GM18907 (cell line): ENCODE measurements around the gene LPIN2.

Experiments
- ATAC-seq: cut with Tn5 transposase; IDR thresholded peaks from one replicate; pipeline ENCODE4 v1.9.1; 2021; ENCODE audit warnings: mild to moderate bottlenecking, moderate library complexity; ENCODE audit not compliant: unreplicated experiment

Gene LPIN2

DNA sequence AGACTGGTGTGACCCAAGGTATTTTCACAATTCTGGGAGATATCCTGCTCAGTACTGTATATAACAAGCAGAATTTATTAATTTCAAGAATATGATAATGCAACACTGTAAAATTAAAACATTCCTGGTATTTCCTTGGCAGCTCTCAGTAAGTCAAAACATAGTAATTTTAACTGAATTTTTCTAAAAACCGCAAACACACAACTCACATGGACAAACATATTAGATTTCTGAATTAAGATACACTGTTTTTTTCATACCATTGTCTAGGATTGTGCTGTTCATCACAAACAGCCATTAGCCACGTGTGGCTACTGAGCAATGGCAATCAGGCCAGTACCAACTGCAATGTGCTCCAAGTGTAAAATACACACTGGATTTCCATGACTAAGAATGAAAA is 29.6 kb downstream of the LPIN2 start:
- no peak for ATAC-seq

DNA sequence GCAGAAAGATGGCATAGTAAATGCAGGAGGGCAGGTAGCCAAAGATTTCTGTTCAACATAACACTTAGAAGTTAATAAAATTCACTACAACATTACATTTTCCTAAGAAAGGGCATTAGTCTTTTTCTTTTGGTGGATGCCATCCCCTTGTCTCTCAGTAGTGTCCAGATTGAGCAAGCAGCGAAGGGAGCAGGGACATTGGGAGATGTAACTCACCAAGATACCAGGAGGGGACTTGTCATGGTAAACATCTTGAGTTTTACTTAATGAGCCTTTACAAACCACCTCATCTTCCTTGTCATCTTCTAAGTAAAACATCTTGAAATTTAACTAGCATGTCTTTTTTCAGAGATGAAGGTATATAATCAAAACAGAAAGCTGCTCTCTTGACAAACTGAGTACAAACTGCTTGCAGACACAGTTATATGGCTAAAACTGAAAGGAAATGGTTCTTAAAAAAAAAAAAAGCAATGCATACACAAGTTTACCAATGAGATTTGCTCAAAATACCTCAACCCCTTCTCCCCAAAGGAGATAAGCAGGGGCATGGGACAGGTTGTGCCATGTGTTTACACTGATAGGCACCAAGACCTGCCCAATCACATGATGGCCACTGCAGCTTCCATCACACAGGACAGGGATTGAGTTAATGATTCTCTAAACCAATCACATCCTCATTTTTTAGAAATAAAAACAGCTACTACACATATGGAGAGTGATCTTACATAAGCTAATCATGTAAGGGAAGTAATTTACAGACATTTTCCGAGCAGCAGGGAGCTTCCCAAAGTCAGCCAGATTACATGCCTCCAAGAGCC is 30.3 kb downstream of the LPIN2 start:
- ATAC-seq, result peak; percentile 29

DNA sequence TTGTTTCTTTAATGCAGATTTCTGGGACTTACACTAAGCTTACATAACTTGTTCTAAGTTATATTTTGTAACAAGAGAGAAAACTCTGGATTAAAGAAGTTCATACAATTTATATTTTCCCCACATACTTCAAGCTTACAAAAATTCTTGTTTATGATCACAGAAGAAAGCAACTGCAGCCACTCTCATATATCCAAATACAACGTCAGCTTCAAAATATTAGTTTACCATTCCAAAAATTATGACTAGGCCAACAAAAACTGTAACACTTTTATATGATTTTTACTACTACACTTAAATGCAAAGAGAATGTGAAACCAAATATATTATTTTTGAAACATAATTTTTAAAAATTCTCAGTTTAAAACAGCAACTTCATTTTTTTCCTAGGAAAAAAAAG is 30.9 kb downstream of the LPIN2 start:
- ATAC-seq, result no peak

DNA sequence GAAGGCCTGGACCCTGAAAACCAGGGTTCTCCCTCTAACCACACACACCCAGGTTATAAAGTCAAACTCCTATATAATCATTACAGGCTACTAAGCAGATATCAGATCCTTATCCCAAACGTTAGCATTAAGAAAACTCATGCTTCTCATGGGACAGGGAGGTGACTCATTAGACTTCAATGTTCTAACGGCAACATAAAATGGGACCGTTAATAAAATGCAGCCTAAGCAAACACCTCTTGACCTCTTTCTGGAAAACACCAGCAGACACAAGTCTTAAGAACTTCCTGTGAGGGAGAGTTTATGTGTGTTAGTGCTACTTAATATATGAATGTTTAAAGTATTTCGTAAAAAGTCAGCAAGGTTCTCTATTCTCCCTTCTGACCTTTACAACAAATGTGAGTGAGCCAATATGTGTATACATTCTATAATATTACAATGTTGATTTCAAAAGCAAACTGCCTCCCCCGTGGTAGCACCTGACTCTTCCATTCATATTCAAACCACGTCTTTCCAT is 31.7 kb downstream of the LPIN2 start:
- ATAC-seq, result no peak

DNA sequence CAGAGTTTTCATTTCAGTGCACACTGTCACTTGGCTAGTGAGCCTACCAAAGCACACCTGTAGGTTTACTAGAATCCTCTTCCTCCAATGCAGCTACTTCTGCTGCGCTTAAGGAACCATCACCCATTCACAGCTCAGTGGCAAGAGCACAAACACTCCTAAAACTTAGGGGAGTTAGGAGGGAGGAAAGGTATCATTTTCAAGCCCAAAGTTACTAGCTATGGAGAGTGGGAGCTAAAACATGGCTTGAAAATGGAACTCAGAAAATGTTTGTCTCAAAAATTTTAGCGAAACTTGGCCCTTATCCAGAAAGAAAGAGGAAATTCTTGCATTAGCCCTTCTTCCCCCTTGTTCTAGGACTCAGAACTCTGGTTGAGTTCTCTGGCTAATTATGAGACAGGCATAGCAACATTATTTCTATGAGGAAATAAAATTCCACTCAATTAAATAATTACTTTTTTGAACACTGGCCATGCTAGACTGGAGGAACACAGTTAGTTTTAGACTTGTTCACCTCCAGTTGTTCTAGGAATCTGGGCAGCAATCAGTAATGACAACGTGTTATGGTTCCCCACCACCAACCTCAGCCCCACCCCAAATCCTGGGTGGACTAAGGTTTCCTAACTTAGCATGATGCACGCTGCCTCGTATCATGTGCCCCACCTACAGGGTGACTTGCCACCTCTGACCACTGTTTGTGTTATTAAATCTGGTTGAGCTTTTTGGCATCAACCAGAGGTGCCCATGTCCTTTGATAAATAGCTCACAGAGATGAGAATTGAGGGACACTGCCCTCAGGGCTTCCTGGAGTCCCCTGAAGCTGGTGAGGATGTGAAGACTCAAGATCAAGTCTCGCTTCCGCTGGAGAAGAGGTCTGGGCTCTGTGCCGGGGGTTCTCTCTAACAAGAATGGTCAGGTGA is 32.8 kb downstream of the LPIN2 start:
- no peak for ATAC-seq

DNA sequence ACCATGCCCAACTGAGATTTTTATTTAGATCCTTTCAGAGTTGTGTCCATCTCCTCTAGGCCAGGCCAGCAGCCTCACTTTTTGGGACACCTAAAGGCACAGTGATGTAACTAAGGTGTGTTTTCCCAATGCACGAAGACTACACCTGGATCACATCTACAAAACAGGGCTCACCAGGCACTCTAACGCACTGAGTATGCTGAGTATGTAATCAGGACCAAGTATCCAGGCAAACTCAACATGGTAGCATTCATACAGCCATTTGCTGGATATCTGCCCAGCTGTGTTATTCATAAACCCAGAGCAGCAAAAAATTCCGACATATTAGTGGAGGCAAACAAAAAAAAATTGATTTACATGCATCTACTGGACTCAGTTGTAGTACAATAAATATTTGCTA is 33.8 kb downstream of the LPIN2 start:
- ATAC-seq, result no peak

DNA sequence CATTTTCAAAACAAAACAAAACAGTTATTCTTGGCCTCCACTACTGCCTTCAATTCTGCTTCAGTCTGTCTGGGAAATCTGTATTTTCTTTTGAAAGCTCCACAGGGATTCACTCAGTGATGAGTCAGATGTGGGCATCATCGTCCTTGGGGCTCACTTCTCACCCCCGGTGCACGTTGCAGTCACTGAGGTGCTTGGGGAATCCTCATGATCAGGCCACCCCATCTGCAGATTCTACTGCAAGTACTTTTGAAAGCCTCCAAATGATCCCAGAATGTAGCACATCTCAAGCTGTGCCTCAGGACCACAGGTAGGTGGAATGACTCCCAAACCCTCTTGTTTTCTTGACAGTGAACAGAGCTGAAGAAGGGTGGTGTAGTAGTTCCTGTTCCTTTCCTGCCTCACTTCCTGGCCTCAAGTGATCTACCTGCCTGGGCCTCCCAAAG is 34.3 kb downstream of the LPIN2 start:
- ATAC-seq, result peak; percentile 17

DNA sequence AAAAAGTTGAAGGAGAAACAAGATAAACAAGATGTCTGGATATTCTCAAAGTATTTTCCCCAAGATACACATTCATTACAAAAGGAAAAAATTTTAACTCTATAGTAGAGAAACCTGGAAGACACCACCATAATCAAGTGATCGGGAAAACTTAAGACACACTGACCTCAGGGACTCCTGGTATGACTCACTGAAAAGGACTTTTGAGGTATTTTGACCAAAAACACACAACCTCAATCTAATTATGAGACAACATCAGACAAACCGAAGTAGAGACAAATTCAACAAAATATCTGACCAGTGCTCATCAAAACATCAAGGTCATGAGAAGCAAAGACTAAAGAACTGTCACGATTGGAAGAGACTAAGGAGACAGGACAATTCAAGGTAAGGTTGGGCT is 34.7 kb downstream of the LPIN2 start:
- ATAC-seq, result peak; percentile 33

DNA sequence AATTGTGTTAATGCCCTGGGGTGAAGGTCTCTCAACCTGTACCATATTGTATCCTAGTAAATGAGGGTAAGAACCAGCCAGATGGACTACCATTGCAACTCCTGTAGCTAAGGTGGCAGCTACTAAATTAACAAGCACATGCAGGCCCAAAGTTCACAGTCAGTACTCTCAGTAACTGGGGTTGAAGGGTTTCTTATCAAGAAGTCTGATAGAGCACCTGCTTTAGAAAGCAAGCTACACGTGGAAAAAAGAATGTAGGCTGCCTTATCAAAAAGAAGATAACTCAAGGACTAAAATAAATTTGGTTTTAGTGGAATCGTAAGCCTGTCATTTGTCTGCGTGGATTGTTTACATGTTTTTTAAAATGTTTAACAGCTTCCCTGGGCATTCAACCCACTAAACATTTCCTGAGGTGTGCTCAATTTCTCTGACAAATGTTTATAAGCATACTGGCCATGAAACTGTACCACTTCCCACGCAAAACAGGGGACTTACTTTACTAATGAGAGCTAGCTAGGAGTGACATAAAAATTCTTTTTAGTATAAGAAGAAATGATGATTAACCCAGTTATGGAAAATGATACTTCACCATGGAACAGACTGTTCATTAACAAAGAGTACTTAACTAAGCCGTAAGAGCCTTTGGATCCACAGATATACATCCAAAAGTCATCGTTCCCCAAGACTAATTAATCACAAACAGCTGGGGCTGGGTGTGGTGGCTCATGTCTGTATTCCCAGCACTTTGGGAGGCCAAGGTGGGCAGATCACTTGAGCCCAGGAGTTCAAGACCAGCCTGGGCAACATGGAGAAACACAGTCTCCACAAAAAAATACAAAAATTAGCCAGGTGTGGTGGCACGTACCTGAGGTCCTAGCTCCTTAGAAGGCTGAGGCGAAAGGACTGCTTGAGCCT is 36.5 kb downstream of the LPIN2 start:
- no peak for ATAC-seq

DNA sequence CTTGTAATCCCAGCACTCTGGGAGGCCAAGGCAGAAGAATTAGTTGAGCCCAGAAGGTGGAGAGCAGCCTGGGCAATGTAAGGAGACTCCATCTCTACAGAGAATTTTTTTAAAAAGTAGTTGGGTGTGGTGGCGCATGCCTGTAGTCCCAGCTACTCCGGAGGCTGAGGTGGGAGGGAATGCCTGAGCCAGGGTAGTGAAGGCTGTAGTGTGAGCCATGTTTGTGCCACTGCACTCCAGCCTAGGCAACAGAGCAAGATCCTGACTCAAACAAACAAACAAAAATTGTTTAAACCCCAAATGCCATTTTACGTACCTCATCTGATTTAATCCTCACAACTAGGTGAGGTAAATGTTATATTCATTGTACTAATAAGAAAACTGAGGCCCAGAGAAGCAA is 38.2 kb downstream of the LPIN2 start:
- ATAC-seq, result no peak

DNA sequence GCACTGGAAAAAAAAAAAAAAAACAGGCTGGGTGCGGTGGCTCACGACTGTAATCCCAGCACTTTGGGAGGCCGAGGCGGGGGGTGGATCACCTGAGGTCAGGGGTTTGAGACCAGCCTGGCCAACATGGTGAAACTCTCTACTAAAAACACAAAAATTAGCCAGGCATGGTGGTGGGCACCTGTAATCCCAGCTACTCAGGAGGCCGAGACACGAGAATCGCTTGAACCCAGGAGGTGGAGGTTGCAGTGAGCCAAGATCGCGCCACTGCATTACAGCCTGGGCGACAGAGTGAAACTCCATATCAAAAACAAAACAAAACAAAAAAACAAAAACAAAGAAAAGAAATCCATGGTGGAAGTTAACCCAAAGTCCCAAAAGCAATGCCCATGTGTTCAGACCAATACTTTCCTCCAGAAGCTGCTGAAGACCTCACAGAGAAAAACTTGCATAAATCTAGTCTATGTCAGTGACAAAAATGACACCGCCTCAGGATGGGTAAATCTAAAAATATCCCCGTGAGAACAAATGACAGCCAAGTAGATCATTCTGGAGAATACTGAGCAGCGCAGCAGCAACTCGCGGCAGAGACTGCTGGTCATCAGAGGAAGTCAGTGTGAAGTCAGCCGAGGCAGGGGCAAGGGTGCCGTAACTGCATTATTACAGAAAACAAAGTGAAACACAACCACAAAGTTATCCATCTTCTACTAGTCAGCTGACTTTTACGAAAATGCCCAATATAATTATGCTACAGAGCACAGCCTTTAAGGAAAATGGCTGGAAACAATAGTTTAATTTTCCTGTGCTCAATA is 41.0 kb downstream of the LPIN2 start:
- peak; percentile 91 for ATAC-seq

DNA sequence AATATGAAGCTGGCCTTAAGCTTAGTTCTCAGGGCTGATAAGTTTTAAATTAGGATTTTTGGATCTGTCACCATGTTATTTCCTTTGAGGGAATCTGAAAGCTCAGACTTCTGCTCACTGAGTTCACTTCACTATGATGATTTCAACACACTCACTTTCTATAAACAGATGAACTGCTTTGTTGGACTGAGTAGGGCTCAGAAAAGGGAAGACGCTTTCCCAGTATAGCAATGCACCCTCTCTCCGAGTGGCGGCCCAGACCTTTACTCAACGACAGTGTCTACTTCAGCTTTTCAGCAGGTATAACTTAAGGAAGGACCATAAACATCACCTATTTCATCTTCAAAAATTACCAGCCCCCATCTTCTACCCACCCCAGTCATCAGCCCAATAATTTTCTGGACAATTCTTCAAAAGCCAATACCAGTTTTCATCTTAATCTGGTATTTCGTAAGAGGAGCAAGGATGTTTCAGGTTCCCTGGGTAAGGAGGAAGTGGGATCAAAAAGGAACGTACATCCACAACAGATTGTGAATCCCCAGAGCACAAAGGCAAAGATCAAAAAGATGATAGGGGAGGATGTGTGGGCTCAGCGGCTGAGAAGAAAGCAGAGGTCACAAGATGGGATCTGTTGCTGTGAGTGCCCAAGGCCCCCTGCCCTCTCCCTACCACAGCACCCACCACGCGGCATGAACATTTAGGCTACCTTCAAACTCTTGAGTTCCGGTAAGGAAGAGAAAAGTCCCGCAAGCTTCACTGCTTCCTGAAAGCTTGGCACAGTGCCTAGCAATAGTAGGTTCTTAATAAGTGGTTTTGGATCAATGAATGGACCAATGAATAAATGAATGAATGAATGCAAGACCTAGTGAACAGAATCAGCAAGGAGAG is 41.9 kb downstream of the LPIN2 start:
- ATAC-seq, result no peak

DNA sequence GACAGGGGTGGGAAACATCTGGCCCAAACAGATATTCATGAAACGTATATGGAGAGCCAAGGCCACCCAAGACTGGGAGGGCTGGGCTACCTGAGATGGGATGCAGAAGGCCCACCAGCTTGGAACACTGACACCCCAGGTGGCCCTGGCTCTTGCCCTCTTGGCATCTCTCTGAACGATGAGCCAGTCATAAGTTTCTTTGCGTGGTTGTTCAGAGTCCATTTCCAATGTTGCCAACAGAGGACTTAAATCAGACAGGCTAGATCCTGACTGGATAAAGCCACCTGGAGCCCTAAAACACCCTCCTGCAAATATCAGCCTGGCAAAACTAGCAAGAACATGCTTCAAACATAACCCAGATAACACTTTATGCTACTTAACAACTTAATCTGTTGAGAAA is 42.6 kb downstream of the LPIN2 start:
- no peak for ATAC-seq

DNA sequence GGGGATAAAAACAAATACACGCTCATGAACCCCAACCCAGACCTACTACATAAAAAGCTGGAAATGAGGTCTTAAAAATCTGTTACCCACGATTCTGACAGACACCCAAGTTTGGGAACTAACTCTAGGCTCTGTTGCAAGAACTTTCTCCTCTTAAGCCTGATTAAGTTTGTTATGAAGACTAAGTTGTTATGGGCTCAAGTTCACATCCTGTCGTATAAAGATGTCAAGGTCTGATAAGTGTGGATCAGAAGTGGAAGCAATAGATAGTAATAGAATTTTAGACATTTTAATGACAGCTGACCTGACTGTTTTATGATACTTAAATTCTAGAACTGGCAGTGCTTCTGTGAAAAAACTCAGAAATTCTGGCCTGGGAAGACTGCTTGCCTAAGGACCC is 43.2 kb downstream of the LPIN2 start:
- no peak for ATAC-seq

DNA sequence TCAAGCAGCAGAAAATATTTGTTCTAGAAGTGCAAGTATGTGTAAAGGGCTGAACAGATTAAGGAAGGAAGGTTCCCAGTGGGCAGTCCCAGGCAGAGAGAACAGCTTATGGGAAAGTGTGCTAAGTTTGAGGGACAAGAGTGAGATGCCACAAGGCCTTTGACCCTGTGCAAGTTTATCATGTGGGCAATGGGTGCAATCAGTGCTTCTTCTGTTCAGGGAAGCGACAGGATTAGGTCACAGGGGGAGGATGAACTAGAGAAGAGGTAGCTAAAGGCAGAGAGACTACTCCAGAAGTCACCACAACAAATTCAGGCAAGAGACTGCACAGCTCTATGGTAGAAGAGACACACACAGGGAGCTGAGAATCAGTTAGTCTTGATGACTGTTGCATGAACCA is 44.3 kb downstream of the LPIN2 start:
- ATAC-seq, result no peak

DNA sequence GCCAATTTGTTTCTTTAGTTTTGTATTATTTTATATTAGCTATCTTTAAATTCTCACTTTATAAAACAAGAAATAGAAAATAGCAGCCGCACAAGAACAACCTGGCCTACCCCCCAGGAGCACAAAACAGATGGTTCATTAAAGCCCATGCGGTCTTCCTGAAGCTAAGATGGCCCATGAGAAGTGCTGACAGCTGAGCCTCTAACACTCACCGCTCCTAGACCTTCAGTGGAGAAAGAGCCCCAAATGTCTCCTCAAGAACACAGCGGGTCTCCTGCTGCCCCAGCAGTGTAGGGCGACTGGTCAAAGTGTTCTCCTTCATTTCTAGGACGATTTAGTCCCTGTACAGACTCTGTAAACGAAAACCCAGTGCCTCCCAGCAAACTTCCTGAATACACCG is 45.1 kb downstream of the LPIN2 start:
- no peak for ATAC-seq

DNA sequence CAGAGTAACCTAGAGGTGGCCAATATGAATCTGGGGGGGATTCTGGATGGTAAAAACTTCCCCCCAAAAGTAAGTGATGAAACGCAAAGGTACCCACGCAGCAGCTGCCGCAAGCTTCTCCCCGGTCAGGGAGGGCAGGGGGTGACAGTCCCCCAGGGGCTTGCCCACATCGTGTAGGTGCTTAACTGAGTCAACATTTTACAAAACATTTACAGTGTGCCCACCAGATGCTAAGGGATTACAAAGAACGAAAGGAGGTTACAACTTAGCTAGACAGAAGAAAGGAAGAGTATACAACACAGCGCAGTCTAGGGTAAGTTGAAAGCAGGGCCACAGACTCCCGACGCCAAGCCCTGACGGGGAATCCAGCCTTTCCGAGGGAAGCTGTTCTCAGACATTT is 45.6 kb downstream of the LPIN2 start:
- no peak for ATAC-seq

DNA sequence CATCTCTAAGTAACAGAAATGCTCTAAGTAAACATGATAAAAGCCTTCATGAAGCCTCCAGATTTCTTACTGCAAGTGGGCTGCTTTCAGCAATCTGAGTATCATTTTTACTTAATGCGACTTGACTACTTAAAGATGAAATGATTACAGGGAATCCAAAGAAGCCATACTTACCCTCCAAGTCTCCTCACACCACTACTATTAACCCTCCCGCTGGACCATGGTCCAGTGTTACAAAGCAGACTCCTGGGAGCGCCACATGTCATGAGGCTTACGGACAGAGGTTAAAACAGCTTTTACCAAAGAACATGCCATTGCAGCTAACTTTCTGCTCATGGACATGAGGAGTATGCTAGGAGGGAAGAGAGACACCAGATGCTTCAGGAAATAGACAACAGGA is 46.4 kb downstream of the LPIN2 start:
- ATAC-seq, result no peak

DNA sequence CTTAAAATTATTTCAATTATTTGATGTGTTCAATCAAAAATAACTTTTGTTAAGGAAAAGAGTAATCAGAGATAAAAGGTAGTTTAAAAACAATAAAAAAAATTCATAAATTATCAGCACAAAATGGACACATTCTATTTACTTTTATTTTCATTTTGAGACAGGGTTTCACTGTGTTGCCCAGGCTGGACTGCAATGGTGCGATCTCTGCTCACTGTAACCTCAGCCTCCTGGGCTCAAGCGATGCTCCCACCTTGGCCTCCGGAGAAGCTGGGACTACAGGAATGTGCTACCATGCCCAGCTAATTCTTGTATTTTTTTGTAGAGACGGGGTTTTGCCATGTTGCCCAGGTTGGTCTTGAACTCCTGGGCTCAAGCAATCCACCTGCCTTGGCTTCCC is 47.1 kb downstream of the LPIN2 start:
- no peak for ATAC-seq
